ENCODE results near the gene EXOSC5. TPM values are rescaled to one million over a fixed set of nuclear protein-coding genes. Genes with fewer than 3 reads are reported as not detected.

EXOSC5 gene
- total and polyA plus RNA-seq, 9 of the 15 experiments (the other 6 are each of a cell fraction or from before 2014, with no cell fraction given): 10.9 to 75.5 (median 37.8) TPM

GRCh38 chr19:41344162-41344561, 53.0 kb downstream of the EXOSC5 start:
- Histone ChIP-seq H3K27me3 (ENCODE audit: control insufficient read depth in 2 of 2, insufficient read depth in 2 of 2, low read length in 2 of 2) (no peaks in the 10 kb centered on the region), H3K4me3 (no peak overlapping the region), H3K79me2 (ENCODE audit: control insufficient read depth, insufficient read depth, low read length) (peaks cover 40% of the 10 kb centered on the region), H3K9ac (ENCODE audit: insufficient read depth in 1 of 2, low read depth in 2 of 2, low read length in 2 of 2) (no peak overlapping the region), H3K9me3 (replicated peaks; ENCODE audit: control insufficient read depth, insufficient read depth, low read depth, low read length) (no peaks in the 10 kb centered on the region), H3K36me3 (ENCODE audit: control insufficient read depth, insufficient read depth, low read length) (peaks cover 86% of the 10 kb centered on the region), H4K20me1 (replicated peaks; ENCODE audit: control insufficient read depth, insufficient read depth, low read length) (0 out of 2 replicates have a peak, but pooled peaks cover 4% of the 10 kb centered on the region), H3K4me2 (ENCODE audit: insufficient read depth, low read length) (no peak overlapping the region), H3K4me1 (replicated peaks in 1 of 2; ENCODE audit: control insufficient read depth in 2 of 2, insufficient read depth in 2 of 2, low read length in 2 of 2) (peaks cover 0 to 3% of the 10 kb centered on the region in 2 experiments; a peak in 2 of 5 replicates), H3K27ac (ENCODE audit: extremely low read depth, low read depth, low read length) (no peak overlapping the region), H2AFZ (ENCODE audit: low read depth, low read length) (no peak overlapping the region), H3K9me1 (ENCODE audit: control insufficient read depth, insufficient read depth, low read length) (no peaks in the 10 kb centered on the region)
- CTCF ChIA-PET (ENCODE audit: low intra/inter-chr PET ratio): no interaction called here
- FAIRE-seq (no peak), ATAC-seq (no peak), DNase-seq (ENCODE audit: extremely low read depth in 1 of 4, low spot score in 3 of 4) (peak in 1 of 4 experiments; percentile 4)
- no TSS peak for BruUV-seq (replicated peaks)
- POLR2A ChIA-PET: no interaction called here
- TF ChIP-seq ZFP30 (CRISPR knock-in tag; IDR thresholded peaks at IDR 0.05; ENCODE audit: borderline replicate concordance) (no peak), ZFP36 (IDR thresholded peaks at IDR 0.05; ENCODE audit: low read depth, low read length, partially characterized antibody) (peak; percentile 92)
- intact Hi-C loops (cut with micrococcal nuclease) (no loop called here), in situ Hi-C loops (cut with MboI) (no loop called here)
- WGBS (ENCODE audit: insufficient coverage, low coverage, missing lambda C conversion rate): 96% methylated on average over 2 of the region's 2 CpGs

- ChIA-PET POLR2A (interaction anchor here (0.6 to 0.9 kb wide), 3 partner anchors 10 to 973 kb away, joined by 3 read pairs; no protein-coding TSS in a partner anchor), CTCF (ENCODE audit: low intra/inter-chr PET ratio) (no interaction called here)
- FAIRE-seq (no peak), ATAC-seq (no peak), DNase-seq (ENCODE audit: extremely low read depth in 1 of 4, low spot score in 3 of 4) (peak in 1 of 4 experiments; percentile 13)
- Histone ChIP-seq H2AFZ (ENCODE audit: low read depth, low read length) (no peak overlapping the region), H4K20me1 (replicated peaks; ENCODE audit: control insufficient read depth, insufficient read depth, low read length) (no peaks in the 10 kb centered on the region), H3K9me3 (replicated peaks; ENCODE audit: control insufficient read depth, insufficient read depth, low read depth, low read length) (no peaks in the 10 kb centered on the region), H3K79me2 (ENCODE audit: control insufficient read depth, insufficient read depth, low read length) (peaks cover 23% of the 10 kb centered on the region), H3K4me1 (replicated peaks in 1 of 2; ENCODE audit: control insufficient read depth in 2 of 2, insufficient read depth in 2 of 2, low read length in 2 of 2) (peaks cover 0 to 3% of the 10 kb centered on the region in 2 experiments; a peak in 1 of 5 replicates), H3K4me2 (ENCODE audit: insufficient read depth, low read length) (no peak overlapping the region), H3K4me3 (no peak overlapping the region), H3K27ac (ENCODE audit: extremely low read depth, low read depth, low read length) (no peak overlapping the region), H3K36me3 (ENCODE audit: control insufficient read depth, insufficient read depth, low read length) (peaks cover 86% of the 10 kb centered on the region), H3K9me1 (ENCODE audit: control insufficient read depth, insufficient read depth, low read length) (no peaks in the 10 kb centered on the region), H3K27me3 (ENCODE audit: control insufficient read depth in 2 of 2, insufficient read depth in 2 of 2, low read length in 2 of 2) (no peaks in the 10 kb centered on the region), H3K9ac (ENCODE audit: insufficient read depth in 1 of 2, low read depth in 2 of 2, low read length in 2 of 2) (peak overlapping the region in 1 of 2 experiments; percentile 26; a peak in 1 of 4 replicates)
- WGBS (ENCODE audit: insufficient coverage, low coverage, missing lambda C conversion rate): 93% methylated on average over 18 of the region's 20 CpGs
- in situ Hi-C loops (cut with MboI) (no loop called here), intact Hi-C loops (cut with micrococcal nuclease) (no loop called here)
- BruUV-seq (replicated peaks): no TSS peak
- TF ChIP-seq POLR2G (IDR thresholded peaks at IDR 0.05; ENCODE audit: low read depth, low read length) (peak; percentile 20; the same call in 1 of the 2 replicates), NONO (IDR thresholded peaks at IDR 0.05; ENCODE audit: low read depth in 2 of 2, low read length in 1 of 2) (no peak), RBFOX2 (IDR thresholded peaks at IDR 0.05; ENCODE audit: low read depth, low read length) (peak; percentile 39)
Measured at GRCh38 chr19:41341669-41342490, 55.3 kb downstream of the EXOSC5 start.
